CD4-positive, alpha-beta T cell treated with Interleukin-4 for 4 hours (primary cell): ENCODE results near the gene RPS6KC1.
"Not testable (repeated sequence)": the region's sequence is repeated elsewhere in the genome, so short reads cannot be mapped to it uniquely, and the experiment has no call there.

ENCODE experiments used
- DNase-seq: peaks from one replicate; pipeline ENCODE4 v3.0.0-alpha.2; 2020

Gene RPS6KC1

DNA sequence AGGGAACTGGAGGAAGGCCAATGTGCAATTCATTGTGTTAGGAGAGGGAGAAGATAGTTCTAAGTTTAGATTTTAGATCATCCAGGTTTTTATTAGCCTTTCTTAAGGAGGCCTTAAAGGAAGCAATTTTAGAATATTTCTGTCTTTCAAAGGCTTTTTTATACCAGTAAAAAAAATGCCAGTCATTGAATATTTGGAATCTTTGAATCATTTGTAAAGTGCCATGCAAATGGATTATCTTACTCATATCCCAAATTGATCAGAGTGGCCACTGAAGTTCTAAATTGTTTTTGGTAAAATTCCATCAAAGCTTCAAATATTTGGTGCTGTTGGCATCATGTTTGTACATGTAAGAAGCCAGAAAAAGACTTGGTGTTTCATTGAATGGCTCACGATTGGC, 244.8 kb downstream of the RPS6KC1 start:
- no peak for DNase-seq

DNA sequence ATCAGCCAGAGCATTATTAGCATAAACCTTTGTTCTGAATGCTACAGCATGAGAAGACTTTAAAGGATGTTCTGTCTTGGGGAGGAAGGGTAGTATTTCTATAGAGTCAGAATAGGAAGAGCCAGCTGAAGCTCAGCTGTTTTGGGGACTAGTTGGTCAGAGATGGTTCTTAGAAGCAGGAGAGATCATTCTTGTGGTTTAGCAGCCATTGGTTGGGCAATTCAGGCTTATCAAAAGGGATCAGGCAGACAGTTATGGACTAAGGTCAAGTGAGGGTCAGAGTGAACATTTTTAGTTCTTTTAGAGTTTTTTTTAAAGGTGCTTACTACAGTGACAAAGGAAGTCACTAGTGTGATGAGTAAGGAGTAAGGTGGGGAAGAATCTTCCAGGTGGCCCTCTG, 245.5 kb downstream of the RPS6KC1 start:
- no peak for DNase-seq

DNA sequence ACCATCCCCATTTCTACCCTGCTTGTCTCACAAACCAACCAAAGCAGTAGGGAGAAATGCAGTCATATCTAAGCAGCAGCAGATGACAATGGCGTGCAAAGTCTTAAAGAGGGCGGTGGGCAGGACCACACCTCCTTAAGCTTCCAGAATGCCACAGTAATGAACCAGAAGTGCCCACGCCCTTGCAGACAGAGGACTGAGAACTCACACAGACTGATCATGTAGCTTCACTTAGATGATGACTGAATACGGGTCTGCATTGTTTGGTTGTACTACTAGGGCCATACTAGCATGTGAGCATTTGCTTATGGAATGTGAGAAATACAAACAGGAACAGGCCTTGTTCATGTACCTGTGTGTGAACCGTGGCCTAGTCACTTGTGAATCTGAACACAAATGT, 246.0 kb downstream of the RPS6KC1 start:
- no peak for DNase-seq

DNA sequence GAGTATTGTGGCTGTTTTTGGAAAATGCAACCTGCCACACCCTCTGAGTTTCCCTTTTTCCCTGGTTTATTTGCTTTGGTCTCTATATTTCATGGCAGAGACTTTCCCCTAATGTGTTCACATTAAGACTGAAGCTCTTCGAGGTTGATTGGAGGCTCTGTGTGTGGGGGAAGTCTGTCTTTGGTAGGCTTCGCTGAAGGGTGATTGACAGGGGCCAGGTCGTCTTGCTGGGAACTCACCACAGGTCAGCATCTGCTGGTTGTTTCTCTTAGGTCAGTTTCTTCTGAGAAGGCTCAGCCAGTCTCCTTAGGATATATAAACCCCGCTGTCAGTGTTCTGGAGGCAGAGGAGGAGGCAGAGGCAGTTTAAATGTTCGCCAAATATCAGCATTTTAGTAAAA, 249.4 kb downstream of the RPS6KC1 start:
- DNase-seq: no peak

DNA sequence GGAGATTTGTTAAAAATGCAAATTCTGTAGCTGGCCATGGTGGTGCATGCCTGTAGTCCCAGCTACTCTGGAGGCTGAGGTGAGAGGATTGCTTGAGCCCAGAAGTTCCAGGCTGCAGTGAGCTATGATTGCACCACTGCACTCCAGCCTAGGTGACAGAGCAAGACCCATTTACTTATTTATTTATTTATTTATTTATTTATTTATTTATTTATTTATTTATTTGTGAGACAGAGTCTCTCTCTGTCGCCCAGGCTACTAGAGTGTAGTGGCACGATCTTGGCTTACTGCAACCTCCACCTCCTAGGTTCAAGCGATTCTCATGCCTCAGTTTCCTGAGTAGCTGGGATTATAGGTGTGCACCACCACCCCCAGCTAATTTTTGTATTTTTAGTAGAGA, 250.5 kb downstream of the RPS6KC1 start:
- DNase-seq: not testable (repeated sequence)

DNA sequence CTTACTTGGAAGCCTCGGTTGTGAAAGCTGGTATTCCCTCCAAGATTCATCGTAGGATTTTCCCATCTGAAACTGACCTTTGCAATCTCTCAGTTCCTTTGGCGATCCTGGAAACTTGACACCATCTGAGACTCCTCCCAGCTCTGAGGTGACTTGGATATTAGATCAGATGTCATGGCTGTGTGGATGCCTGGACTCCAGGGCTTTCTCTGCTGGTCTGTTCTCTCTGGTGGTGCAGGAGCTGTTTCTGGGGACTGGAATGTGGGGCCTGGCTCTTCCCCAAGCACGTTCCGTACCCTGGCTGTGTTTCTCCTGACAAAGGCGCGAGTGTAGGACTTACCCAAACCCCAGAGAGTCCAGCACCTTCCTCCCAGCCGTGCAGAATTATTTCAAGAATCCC, 252.2 kb downstream of the RPS6KC1 start:
- no peak for DNase-seq

DNA sequence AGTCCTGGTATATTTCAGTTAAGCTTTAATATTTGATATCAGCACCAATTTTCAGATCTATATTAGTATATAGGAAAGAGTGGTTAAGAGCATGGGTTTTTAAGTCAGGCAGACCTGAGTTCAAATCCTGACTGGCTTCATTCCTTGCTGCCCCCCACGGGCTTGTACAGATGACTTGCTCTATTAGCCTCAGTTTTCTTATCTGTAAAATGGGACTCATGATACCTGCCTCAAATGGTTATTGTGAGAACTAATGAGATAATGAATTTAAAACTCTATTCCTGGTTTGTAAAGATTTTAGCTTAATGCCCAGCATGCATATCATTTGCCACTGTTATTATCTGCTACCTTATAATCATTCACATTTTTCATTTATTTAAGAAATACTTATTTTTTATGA, 264.5 kb downstream of the RPS6KC1 start:
- DNase-seq: no peak

DNA sequence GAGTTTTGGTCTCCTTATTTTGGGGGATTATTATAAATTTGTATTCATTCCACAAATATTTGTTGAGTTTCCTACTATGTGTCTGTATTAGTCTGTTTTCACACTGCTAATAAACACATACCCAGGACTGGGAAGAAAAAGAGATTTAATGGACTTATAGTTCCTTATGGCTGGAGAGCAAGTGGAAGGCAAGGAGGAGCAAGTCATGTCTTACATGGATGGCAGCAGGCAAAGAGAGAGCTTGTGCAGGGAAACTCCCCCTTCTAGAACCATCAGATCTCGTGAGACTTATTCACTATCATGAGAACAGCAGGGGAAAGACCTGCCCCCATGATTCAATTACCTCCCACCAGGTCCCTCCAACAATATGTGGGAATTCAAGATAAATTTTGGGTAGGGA, 267.4 kb downstream of the RPS6KC1 start:
- DNase-seq: not testable (repeated sequence)

DNA sequence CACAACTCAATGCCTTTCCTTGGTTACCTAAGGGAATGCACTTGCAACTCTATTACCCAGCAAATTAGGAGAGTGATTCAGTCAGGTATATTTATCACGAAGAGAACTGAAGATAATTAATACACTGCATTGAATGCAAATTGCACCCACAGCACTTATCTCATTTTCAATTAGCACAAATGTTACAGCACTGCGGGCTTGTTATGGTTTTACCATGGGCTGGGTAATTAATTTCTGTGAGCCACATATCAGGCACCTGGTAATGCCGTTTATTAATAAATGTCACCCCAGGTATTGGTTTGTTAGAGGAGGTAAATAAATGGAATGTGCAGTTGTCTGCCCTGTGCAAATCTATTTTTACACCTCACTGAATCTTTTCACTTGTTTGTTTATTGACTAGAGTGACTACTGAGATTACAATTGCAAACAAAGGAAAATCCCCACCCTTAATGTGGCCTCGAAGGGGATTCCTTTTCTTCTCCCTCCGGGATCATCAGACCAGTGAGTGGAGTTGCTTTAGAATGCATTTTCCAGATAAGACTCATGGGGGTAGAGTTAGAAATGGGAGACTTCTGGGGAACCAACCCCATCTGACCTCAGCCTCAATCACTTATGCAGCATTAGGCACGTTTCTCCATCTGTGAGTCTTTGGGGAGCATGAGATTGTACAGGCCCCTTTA, 269.3 kb downstream of the RPS6KC1 start:
- no peak for DNase-seq
